ENCODE measurements around the gene RAB37.

Gene RAB37

DNA sequence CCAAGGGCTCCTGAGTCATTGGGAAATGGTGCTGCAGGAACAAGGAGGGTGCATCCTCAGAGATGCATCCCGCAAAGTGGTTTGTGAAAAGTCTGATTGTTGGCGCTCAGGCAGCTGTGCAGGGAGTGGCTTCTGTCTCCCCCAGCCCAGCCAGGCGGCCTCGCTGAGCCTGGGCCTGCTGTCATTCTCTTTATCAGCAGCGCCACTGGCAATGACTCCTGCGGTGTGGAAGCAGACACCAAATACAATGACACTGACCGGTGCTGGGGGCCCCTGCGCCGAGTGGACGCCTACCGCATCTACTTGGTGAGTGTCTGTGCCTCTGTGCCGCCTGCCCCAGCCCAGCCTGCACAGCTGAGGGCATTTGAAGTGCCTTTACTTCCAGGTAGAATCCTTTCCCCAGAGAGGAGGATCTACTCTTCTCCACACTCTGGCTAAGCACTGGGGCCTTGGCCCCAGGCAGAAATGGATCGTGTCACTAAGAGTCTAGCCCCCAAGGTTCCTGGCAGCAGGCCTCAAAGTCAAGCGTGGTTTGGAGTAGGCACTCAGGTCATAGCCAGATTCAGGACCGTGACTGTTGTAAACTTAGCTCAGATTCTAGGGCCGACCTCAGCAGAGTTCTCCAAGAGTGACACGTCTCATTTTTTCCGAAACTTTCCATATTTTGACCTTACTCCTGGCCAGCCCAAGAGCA is 58.4 kb downstream of the RAB37 start:
- TF ChIP-seq, protein P1, sequence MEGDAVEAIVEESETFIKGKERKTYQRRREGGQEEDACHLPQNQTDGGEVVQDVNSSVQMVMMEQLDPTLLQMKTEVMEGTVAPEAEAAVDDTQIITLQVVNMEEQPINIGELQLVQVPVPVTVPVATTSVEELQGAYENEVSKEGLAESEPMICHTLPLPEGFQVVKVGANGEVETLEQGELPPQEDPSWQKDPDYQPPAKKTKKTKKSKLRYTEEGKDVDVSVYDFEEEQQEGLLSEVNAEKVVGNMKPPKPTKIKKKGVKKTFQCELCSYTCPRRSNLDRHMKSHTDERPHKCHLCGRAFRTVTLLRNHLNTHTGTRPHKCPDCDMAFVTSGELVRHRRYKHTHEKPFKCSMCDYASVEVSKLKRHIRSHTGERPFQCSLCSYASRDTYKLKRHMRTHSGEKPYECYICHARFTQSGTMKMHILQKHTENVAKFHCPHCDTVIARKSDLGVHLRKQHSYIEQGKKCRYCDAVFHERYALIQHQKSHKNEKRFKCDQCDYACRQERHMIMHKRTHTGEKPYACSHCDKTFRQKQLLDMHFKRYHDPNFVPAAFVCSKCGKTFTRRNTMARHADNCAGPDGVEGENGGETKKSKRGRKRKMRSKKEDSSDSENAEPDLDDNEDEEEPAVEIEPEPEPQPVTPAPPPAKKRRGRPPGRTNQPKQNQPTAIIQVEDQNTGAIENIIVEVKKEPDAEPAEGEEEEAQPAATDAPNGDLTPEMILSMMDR (IDR thresholded peaks at IDR 0.05; ENCODE audit: borderline replicate concordance, insufficient read depth, low read depth, low read length) = no peak
- no peak overlapping the region for H3K4me3 ChIP-seq (ENCODE audit: low read depth, low read length)

DNA sequence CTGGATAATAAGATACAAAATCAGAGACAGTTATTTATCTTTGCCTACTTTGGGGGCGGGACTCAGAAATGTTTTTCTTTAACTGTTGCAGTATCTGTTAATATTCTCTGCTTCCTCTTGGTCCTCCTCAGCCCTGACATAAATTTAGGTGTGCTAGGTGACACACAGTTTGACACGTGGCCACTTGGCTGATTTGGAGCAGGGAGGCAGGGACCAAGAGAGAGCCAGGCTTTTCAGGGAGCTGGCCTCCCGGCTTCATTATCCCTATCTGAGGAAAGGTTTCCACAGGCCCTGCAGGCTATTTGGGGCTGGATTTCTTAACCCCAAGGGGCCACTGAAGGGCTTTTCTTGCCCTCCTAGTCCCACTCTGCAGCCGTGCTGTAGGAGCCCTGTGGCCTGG is 59.2 kb downstream of the RAB37 start:
- TF ChIP-seq, protein P1 (IDR thresholded peaks at IDR 0.05; ENCODE audit: borderline replicate concordance, insufficient read depth, low read depth, low read length) = no peak
- H3K4me3 ChIP-seq (ENCODE audit: low read depth, low read length) = no peak overlapping the region

DNA sequence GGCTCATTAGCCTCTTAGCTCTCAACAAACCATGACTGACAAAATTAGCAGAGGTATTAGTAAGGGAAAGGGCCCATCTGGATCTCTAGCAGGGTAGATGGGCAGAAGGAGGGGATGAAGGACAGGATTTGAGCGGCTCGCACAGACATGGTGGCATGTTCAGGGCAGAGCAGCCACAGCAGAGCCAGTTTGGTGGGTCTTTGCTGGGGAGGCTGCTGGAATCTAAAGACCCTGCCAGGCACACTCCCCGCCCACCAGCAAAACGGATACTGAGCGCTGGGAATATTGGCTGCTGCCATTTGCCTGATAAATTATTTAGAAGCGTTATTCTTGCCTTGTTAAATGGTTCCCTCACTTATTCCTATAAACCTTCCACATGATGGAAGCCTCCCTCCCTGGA is 59.8 kb downstream of the RAB37 start:
- H3K4me3 ChIP-seq (ENCODE audit: low read depth, low read length) = no peak overlapping the region
- TF ChIP-seq, protein P1 (IDR thresholded peaks at IDR 0.05; ENCODE audit: borderline replicate concordance, insufficient read depth, low read depth, low read length) = no peak
